Measurements from ENCODE around the gene NLRP1. TPM values are rescaled to one million over a fixed set of nuclear protein-coding genes. Genes with fewer than 3 reads are reported as not detected.

Gene NLRP1
- total and polyA plus RNA-seq, 2 of the 13 experiments (the other 11 are each of a cell fraction or from before 2014, with no cell fraction given): 3.4 to 3.7 TPM

GRCh38 chr17:5516060-5516792 lies 68.1 kb downstream of the NLRP1 start (continued):
- TF ChIP-seq, protein P1, sequence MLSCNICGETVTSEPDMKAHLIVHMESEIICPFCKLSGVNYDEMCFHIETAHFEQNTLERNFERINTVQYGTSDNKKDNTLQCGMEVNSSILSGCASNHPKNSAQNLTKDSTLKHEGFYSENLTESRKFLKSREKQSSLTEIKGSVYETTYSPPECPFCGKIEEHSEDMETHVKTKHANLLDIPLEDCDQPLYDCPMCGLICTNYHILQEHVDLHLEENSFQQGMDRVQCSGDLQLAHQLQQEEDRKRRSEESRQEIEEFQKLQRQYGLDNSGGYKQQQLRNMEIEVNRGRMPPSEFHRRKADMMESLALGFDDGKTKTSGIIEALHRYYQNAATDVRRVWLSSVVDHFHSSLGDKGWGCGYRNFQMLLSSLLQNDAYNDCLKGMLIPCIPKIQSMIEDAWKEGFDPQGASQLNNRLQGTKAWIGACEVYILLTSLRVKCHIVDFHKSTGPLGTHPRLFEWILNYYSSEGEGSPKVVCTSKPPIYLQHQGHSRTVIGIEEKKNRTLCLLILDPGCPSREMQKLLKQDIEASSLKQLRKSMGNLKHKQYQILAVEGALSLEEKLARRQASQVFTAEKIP (CRISPR knock-in tag; IDR thresholded peaks at IDR 0.05; ENCODE audit: borderline replicate concordance): no peak
- no peak for TF ChIP-seq JDP2 (CRISPR knock-in tag; IDR thresholded peaks at IDR 0.05; ENCODE audit: borderline replicate concordance)
- TF ChIP-seq ZNF776 (CRISPR knock-in tag; IDR thresholded peaks at IDR 0.05): no peak
- TF ChIP-seq GABPB1 (CRISPR knock-in tag; IDR thresholded peaks at IDR 0.05): no peak
- TF ChIP-seq ZNF552 (CRISPR knock-in tag; IDR thresholded peaks at IDR 0.05; ENCODE audit: borderline replicate concordance): no peak
- TF ChIP-seq ZNF616 (CRISPR knock-in tag; IDR thresholded peaks at IDR 0.05; ENCODE audit: low read depth): no peak
- no peak for TF ChIP-seq ZNF563 (CRISPR knock-in tag; IDR thresholded peaks at IDR 0.05)
- TF ChIP-seq, protein P2, sequence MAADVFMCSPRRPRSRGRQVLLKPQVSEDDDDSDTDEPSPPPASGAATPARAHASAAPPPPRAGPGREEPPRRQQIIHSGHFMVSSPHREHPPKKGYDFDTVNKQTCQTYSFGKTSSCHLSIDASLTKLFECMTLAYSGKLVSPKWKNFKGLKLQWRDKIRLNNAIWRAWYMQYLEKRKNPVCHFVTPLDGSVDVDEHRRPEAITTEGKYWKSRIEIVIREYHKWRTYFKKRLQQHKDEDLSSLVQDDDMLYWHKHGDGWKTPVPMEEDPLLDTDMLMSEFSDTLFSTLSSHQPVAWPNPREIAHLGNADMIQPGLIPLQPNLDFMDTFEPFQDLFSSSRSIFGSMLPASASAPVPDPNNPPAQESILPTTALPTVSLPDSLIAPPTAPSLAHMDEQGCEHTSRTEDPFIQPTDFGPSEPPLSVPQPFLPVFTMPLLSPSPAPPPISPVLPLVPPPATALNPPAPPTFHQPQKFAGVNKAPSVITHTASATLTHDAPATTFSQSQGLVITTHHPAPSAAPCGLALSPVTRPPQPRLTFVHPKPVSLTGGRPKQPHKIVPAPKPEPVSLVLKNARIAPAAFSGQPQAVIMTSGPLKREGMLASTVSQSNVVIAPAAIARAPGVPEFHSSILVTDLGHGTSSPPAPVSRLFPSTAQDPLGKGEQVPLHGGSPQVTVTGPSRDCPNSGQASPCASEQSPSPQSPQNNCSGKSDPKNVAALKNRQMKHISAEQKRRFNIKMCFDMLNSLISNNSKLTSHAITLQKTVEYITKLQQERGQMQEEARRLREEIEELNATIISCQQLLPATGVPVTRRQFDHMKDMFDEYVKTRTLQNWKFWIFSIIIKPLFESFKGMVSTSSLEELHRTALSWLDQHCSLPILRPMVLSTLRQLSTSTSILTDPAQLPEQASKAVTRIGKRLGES (CRISPR knock-in tag; IDR thresholded peaks at IDR 0.05; ENCODE audit: borderline replicate concordance): no peak
- no peak for TF ChIP-seq TOPORS (CRISPR knock-in tag; IDR thresholded peaks at IDR 0.05)
- TF ChIP-seq IRF9 (CRISPR knock-in tag; IDR thresholded peaks at IDR 0.05; ENCODE audit: borderline replicate concordance): no peak
- TF ChIP-seq ZNF34 (CRISPR knock-in tag; IDR thresholded peaks at IDR 0.05; ENCODE audit: borderline replicate concordance): no peak
- TF ChIP-seq ZBTB1 (CRISPR knock-in tag; IDR thresholded peaks at IDR 0.05; ENCODE audit: borderline replicate concordance): no peak
- peak; percentile 62; the same call in 1 of the 2 replicates for TF ChIP-seq ZNF263 (CRISPR knock-in tag; IDR thresholded peaks at IDR 0.05)
- no peak for TF ChIP-seq RFXAP (CRISPR knock-in tag; IDR thresholded peaks at IDR 0.05; ENCODE audit: borderline replicate concordance)
- TF ChIP-seq PCBP1 (IDR thresholded peaks at IDR 0.05; ENCODE audit: borderline replicate concordance, low read depth, low read length): no peak
- no peak for TF ChIP-seq NAIF1 (CRISPR knock-in tag; IDR thresholded peaks at IDR 0.05; ENCODE audit: borderline replicate concordance)
- no peak; the same call in 1 of the 2 replicates for TF ChIP-seq ZNF772 (CRISPR knock-in tag; IDR thresholded peaks at IDR 0.05)
- no peak for TF ChIP-seq ZNF605 (CRISPR knock-in tag; IDR thresholded peaks at IDR 0.05)
- peak; percentile 79 for TF ChIP-seq HDAC2 (CRISPR knock-in tag; IDR thresholded peaks at IDR 0.05)
- peak; percentile 38; the same call in 1 of the 2 replicates for TF ChIP-seq MAX (IDR thresholded peaks at IDR 0.05)
- TF ChIP-seq ZNF589 (CRISPR knock-in tag; conservative IDR thresholded peaks at IDR 0.05): no peak
- TF ChIP-seq EZH2 (conservative IDR thresholded peaks at IDR 0.05; ENCODE audit: low read depth, low read length): no peak
- no peak for TF ChIP-seq GTF3A (CRISPR knock-in tag; conservative IDR thresholded peaks at IDR 0.05)
- TF ChIP-seq ZNF431 (CRISPR knock-in tag; IDR thresholded peaks at IDR 0.05; ENCODE audit: borderline replicate concordance, low read depth): no peak
- peak; percentile 24; the same call in 1 of the 2 replicates for TF ChIP-seq ZNF205 (CRISPR knock-in tag; IDR thresholded peaks at IDR 0.05)
- TF ChIP-seq HOXD1 (CRISPR knock-in tag; IDR thresholded peaks at IDR 0.05): no peak

All from HepG2 (cell line).